GM21526 (cell line): Measurements from ENCODE around the gene CSNK2A1.
A peak's percentile ranks its signal among the peaks of the same experiment; 100 is the strongest.

ENCODE experiments used
- ATAC-seq: cut with Tn5 transposase; IDR thresholded peaks from one replicate; pipeline ENCODE4 v1.9.1; 2021; ENCODE audit warnings: moderate library complexity; ENCODE audit not compliant: unreplicated experiment, low FRiP score

The CSNK2A1 gene

GRCh38 chr20:568097-568652 lies 24.6 kb upstream of the CSNK2A1 start:
- ATAC-seq: no peak

DNA sequence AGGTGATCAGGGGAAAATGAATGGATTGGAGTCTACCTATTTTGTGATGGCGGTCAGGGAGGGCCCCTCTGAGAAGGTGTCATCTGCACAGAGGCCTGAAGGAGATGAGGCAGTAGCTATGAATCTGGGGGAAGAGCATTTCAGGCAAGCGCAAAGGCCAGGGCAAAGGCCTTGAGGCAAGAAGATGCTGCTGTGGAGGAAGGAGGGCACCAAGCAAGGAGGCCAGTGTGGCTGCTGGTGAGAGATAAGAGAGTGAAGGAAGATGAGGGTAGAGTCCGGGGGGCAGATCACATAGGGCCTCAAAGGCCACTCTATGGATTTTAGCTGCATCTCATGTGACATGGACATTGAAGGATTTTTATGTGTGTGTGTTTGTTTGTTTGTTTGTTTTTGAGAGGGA lies 20.6 kb upstream of the CSNK2A1 start:
- no peak for ATAC-seq

GRCh38 chr20:563187-563586 lies 19.6 kb upstream of the CSNK2A1 start:
- no peak for ATAC-seq

GRCh38 chr20:562232-562897 lies 18.8 kb upstream of the CSNK2A1 start:
- ATAC-seq: no peak

- ATAC-seq: no peak
Observed at GRCh38 chr20:561437-562231, 18.0 kb upstream of the CSNK2A1 start.

- no peak for ATAC-seq
Observed at GRCh38 chr20:560680-561079, 17.1 kb upstream of the CSNK2A1 start.

DNA sequence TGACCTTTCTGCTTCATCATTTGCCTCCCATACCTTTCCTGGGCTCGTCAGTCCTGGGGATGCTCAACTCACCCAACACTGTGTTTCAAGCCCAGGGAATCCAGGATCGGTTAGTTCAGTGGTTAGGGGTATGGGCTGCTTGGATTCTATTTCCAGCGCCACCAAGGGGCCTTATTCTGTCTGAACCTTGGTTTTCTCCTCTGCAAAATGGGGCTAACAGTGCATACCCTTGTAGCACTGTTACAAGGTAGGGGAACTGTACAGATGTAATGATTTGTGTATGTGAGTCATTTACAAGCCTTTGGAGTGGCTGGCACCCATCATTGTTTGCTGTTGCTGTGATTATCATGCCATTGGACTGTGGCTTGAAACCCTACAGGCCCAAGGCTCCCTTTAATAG lies 14.5 kb upstream of the CSNK2A1 start:
- ATAC-seq: no peak

DNA sequence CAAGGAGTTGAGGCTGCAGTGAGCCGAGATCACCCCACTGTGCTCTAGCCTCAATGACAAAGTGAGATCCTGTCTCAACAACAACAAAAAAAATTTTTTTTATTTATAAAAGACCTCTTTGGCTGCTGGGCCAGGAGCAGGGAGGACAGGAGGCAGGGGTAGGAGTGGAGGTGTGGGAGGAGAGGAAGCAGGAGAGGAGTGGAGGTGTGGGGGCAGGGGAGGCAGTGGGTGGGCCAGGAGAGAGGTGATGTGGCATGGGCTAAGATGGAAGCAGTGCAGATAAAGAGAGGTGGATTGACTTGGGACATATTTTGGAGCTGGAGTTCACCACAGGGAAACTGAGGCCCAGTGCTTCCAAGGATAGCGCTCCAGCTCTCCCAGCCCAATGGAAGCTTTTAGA lies 13.4 kb upstream of the CSNK2A1 start:
- no peak for ATAC-seq

GRCh38 chr20:555976-556385 lies 12.4 kb upstream of the CSNK2A1 start:
- ATAC-seq: no peak

GRCh38 chr20:550611-551010 lies 7.0 kb upstream of the CSNK2A1 start:
- no peak for ATAC-seq

DNA sequence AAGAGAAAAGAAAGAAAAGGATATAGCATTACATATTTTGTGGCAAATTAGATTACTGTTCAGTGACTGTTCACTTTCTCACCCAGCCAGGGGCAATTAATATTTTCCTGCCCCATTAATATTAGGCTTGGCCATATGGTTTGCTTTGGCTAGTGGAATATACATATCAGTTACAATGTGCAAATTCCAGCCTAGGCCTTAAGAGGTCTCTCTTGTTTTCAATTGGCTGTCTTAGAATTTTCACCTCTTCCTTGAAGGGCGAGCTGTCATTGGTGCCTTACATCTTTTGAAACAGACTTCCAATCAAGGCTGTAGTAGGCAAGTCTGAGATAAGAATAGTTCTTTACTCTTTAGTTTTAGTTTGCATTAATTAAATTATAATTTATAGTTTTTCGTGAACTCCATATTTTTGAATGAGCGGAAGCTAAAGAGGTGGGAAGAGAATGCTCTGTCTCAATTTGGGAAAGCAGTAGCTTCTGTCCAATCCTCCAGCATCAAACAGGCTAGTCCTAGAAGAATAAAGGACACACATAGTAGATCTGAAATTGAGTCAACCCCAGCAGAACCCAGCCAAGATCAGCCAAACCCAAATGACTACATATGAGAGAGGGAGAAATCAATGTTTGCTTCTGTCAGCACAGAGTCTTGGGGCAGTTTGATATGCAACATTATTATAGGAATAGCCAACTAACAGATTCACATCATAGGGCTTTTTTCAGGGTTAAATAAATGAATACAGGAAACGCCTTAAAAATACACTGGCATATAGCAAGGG lies 6.3 kb upstream of the CSNK2A1 start:
- ATAC-seq: no peak

DNA sequence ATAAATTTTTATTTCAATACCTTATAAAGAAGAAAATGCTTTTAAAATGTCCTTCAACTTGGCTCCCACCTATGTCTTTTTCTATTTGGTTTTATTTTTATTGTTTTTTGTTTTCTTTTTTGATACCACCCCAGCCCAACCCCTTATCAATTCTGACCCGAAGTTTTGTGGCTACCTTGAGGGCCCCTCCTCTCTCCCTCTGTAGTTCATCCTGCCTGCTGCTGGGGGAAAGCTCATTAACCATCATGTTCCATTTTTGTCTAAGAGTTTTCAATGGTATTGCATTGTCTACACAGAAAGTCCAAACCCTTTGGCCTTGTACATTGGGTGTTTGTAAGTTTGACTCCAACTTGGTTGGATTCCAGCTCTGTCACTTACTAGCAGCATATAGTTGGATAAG lies 5.3 kb upstream of the CSNK2A1 start:
- no peak for ATAC-seq

GRCh38 chr20:547394-547793 lies 3.8 kb upstream of the CSNK2A1 start:
- no peak for ATAC-seq

DNA sequence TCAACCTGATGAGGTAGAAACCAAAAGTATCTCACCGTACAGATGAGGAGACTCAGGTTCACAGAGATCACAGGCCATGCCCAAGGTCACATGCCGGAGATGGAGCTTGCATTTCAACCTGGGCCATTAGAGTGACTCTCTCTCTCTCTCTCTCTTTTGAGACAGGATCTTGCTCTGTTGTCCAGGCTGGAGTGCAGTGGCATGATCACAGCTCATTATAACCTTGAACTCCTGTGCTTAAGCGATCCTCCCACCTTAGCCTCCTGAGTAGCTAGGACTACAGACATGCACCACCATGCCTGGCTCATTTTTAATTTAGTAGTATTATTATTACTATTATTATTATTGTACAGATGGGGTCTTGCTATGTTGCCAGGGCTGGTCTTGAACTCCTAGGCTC lies 2.8 kb upstream of the CSNK2A1 start:
- no peak for ATAC-seq

DNA sequence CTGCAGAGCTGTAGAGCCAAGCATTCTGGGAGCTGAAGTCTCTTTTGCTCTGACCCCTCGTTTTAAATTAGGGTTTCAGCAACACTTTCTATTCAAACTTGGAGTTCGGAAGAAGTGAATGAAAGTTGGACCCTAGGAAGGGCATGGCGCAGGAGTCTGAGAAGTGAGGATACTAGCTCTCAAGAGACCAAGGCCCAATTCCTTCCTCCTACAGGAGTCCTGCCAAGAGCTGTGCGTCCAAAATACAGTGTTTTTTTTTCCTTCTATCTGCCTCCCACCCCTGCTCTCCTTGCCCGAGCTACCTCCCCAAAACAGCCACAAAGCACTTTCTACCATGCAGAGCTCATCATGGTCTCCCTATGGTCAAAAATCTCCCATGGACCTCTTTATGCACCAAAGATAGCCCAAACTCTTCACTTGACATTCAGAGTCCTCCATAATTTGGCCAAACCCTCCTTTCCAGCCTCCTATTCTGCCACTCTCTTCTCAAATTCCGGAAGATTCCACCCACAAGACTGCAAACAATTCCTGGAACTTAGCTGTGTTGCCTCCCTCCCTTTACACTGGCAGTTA lies 649 bp upstream of the CSNK2A1 start:
- no peak for ATAC-seq

GRCh38 chr20:542777-543368 lies 717 bp downstream of the CSNK2A1 start:
- peak; percentile 25 for ATAC-seq

GRCh38 chr20:540391-541201 lies 3.0 kb downstream of the CSNK2A1 start:
- ATAC-seq: no peak

DNA sequence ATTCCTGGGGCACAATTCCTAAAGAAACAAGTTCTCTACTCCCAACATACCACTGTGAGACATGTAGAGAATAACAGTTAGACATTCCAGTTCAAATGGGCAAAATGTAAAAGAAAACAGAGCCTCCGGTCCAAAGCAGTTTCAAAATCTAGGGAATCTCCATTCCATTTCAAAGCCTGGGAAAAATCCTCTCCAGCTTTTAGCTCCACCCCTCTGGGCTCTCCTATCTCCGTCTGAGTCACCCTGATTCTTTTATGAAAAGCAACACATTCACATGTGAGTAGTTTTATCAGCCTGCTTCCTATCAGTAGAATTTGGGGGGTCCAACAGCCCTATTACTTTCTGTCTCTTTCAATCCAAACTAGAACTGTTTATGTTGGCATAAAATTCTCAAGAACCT lies 3.7 kb downstream of the CSNK2A1 start:
- ATAC-seq: no peak

GRCh38 chr20:539191-539590 lies 4.4 kb downstream of the CSNK2A1 start:
- ATAC-seq: no peak

DNA sequence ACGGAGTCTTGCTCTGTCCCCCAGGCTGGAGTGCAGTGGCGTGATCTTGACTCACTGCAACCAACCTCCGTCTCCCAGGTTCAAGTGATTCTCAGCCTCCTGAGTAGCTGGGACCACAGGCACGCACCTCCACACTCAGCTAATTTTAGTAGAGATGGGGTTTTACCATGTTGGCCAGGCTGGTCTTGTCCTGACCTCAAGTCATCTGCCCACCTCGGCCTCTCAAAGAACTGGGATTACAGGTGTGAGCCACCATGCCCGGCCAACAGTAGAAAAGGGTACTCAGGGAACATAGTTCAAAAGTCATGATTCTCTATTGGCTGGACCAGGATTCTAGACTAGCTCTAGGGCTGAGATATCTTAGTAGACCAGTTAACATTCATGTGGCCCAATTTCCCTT lies 5.6 kb downstream of the CSNK2A1 start:
- no peak for ATAC-seq
